ENCODE data around the gene ZBTB7C. TPM values are rescaled to one million over a fixed set of nuclear protein-coding genes. Genes with fewer than 3 reads are reported as not detected.

The ZBTB7C gene
- total and polyA plus RNA-seq, 3 experiments from 2014 or later: 0.13 TPM; not detected in 2

DNA sequence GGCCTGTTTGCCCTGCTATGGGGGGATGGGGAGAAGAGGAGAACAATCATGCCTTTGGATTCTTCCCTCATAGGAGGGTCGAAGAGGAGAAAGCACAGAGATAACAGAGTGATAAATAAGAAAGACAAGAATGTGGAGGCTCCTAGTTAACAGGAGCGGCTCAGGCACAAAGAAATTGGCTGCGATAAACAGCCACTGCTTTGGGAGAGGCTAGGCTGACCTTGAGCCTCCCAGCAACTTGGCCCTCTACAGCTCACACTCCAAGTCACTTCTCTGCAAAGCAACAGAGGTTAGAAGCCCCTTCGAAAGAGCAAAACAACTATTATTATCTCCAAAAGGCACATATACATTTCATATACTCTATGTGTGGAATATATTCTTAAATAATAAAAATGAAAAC is 69.5 kb downstream of the ZBTB7C start:
- H3K9me3 Mint-ChIP-seq: no peaks in the 10 kb centered on the region
- DNase-seq: no peak
- no peak overlapping the region for H3K27ac ChIP-seq (ENCODE audit: low read depth, low read length)
- H3K36me3 ChIP-seq (ENCODE audit: insufficient read depth, low read length): no peaks in the 10 kb centered on the region
- H3K9me3 ChIP-seq (ENCODE audit: low read length): no peaks in the 10 kb centered on the region
- H3K4me3 Mint-ChIP-seq: no peak overlapping the region
- no peaks in the 10 kb centered on the region for H3K4me1 Mint-ChIP-seq
- H3K27me3 Mint-ChIP-seq: peaks cover under 1 to 3% of the 10 kb centered on the region in 2 donors
- no peak overlapping the region for H3K27ac Mint-ChIP-seq
- no peaks in the 10 kb centered on the region for H3K4me1 ChIP-seq (ENCODE audit: insufficient read depth, low read length)
- no peaks in the 10 kb centered on the region for H3K36me3 Mint-ChIP-seq
- ChIA-PET CTCF (no interaction called here), POLR2A (no interaction called here)
- H3K4me3 ChIP-seq (ENCODE audit: low read length): no peak overlapping the region
- no peaks in the 10 kb centered on the region for H3K27me3 ChIP-seq (ENCODE audit: insufficient read depth, low read length, poor library complexity, severe bottlenecking)

DNA sequence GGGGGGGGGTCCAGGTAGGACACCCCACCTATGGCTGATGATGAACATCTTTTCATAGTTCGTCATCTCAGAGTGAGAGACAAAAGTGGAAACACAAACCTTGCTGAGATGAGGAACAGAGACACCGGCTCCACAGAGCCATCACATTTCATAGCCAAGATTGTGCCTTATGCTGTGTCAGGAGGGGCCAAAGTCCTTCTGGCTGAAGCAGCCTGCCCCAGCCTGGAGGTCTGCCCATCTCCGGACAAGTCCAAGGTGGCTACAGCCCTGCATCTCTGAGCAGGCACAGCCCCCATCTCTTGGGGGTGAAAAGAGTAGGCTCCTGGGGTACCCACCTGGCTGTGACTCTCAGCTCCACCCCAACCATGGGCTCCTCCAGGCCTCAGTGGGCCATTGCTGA is 70.3 kb downstream of the ZBTB7C start:
- no peaks in the 10 kb centered on the region for H3K36me3 Mint-ChIP-seq
- H3K9me3 Mint-ChIP-seq: no peaks in the 10 kb centered on the region
- Histone ChIP-seq H3K4me3 (ENCODE audit: low read length) (no peak overlapping the region), H3K4me1 (ENCODE audit: insufficient read depth, low read length) (no peaks in the 10 kb centered on the region), H3K27ac (ENCODE audit: low read depth, low read length) (no peak overlapping the region), H3K9me3 (ENCODE audit: low read length) (no peaks in the 10 kb centered on the region), H3K36me3 (ENCODE audit: insufficient read depth, low read length) (no peaks in the 10 kb centered on the region), H3K27me3 (ENCODE audit: insufficient read depth, low read length, poor library complexity, severe bottlenecking) (no peaks in the 10 kb centered on the region)
- POLR2A ChIA-PET: no interaction called here
- H3K27me3 Mint-ChIP-seq: peaks cover 3 to 5% of the 10 kb centered on the region in 2 donors
- H3K27ac Mint-ChIP-seq: no peak overlapping the region
- CTCF ChIA-PET: no interaction called here
- no peak for DNase-seq
- no peaks in the 10 kb centered on the region for H3K4me1 Mint-ChIP-seq
- no peak overlapping the region for H3K4me3 Mint-ChIP-seq

DNA sequence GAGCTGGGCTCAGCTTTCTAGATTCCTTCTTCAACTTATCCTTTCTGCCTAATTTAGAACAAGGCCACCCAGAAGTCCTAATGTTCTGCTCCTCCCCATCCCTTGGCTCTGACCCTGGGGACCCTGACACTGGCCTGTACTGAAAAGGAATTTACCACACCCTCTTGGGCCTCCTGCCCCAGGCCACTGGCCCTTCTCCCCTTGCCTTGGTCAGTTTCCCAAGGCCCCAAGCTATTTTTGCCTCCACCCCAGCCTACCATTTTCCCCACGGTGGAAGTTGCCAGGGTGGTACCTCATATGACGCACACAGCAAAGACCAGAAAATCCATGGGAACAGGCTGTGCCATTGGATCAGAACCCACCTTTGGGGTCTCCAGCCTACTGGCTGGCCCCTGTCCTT is 72.1 kb downstream of the ZBTB7C start:
- H3K36me3 Mint-ChIP-seq: no peaks in the 10 kb centered on the region
- CTCF ChIA-PET: no interaction called here
- no peak overlapping the region for H3K4me3 Mint-ChIP-seq
- no peak overlapping the region for H3K4me3 ChIP-seq (ENCODE audit: low read length)
- no peak overlapping the region for H3K27ac Mint-ChIP-seq
- POLR2A ChIA-PET: no interaction called here
- no peaks in the 10 kb centered on the region for H3K4me1 ChIP-seq (ENCODE audit: insufficient read depth, low read length)
- H3K27me3 Mint-ChIP-seq: peaks cover 1 to 17% of the 10 kb centered on the region in 2 donors
- H3K4me1 Mint-ChIP-seq: no peaks in the 10 kb centered on the region
- H3K9me3 ChIP-seq (ENCODE audit: low read length): no peaks in the 10 kb centered on the region
- no peak for DNase-seq
- H3K36me3 ChIP-seq (ENCODE audit: insufficient read depth, low read length): no peaks in the 10 kb centered on the region
- H3K27ac ChIP-seq (ENCODE audit: low read depth, low read length): no peak overlapping the region
- H3K27me3 ChIP-seq (ENCODE audit: insufficient read depth, low read length, poor library complexity, severe bottlenecking): no peaks in the 10 kb centered on the region
- H3K9me3 Mint-ChIP-seq: no peaks in the 10 kb centered on the region

DNA sequence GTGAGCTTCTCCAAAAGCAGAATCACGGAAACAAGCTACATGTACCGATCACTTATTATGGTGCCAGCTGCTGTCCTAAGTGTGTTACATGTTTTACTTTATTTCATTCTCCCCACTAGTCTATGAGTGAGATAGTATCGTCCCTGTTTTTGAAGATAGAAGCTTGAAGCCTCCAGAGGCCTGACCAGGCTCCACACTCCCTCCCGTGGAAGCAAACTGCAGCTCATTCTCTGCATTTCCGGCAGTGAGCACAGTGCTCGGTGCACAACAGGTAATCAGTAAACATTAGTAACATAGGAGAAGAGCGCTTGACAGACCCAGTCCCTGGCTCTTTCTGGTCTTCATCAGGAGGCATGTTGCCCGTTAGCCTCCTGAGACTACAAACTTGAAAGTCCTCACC is 72.9 kb downstream of the ZBTB7C start:
- no peaks in the 10 kb centered on the region for H3K36me3 ChIP-seq (ENCODE audit: insufficient read depth, low read length)
- H3K27me3 ChIP-seq (ENCODE audit: insufficient read depth, low read length, poor library complexity, severe bottlenecking): no peaks in the 10 kb centered on the region
- no peak overlapping the region for H3K27ac ChIP-seq (ENCODE audit: low read depth, low read length)
- Mint-ChIP-seq H3K36me3 (no peaks in the 10 kb centered on the region), H3K27me3 (peaks cover 3 to 20% of the 10 kb centered on the region in 2 donors), H3K4me3 (no peak overlapping the region), H3K9me3 (peaks cover 0 to 2% (median 0%) of the 10 kb centered on the region in 5 donors), H3K4me1 (no peaks in the 10 kb centered on the region), H3K27ac (no peak overlapping the region)
- no peak overlapping the region for H3K4me3 ChIP-seq (ENCODE audit: low read length)
- no peak for DNase-seq
- no peaks in the 10 kb centered on the region for H3K4me1 ChIP-seq (ENCODE audit: insufficient read depth, low read length)
- no peaks in the 10 kb centered on the region for H3K9me3 ChIP-seq (ENCODE audit: low read length)
- POLR2A ChIA-PET: no interaction called here
- CTCF ChIA-PET: no interaction called here

DNA sequence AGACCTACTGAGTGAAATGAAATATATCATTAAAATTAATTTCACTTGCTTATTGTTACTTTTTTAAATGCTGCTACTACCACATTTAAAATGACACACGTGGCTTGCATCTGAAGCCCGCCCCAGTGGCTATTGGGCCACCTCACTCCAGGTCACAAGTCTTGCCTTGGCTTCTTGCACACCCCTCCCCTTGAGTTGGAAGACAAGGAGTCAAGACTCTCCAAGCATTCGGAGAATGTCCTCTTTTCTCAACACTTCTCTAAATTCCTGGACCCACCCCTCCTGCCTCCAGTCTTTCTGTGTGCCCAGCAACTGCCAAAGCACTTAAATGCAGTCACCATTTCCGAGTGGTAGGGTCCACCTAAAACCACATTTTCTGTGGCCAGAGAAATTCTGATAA is 73.4 kb downstream of the ZBTB7C start:
- Mint-ChIP-seq H3K27ac (no peak overlapping the region), H3K9me3 (peaks cover 0 to 2% (median 0%) of the 10 kb centered on the region in 5 donors), H3K4me3 (no peak overlapping the region), H3K4me1 (no peaks in the 10 kb centered on the region), H3K27me3 (peaks cover 3 to 23% of the 10 kb centered on the region in 2 donors), H3K36me3 (no peaks in the 10 kb centered on the region)
- H3K4me3 ChIP-seq (ENCODE audit: low read length): no peak overlapping the region
- ChIA-PET POLR2A (no interaction called here), CTCF (no interaction called here)
- no peaks in the 10 kb centered on the region for H3K4me1 ChIP-seq (ENCODE audit: insufficient read depth, low read length)
- no peaks in the 10 kb centered on the region for H3K27me3 ChIP-seq (ENCODE audit: insufficient read depth, low read length, poor library complexity, severe bottlenecking)
- no peaks in the 10 kb centered on the region for H3K36me3 ChIP-seq (ENCODE audit: insufficient read depth, low read length)
- H3K27ac ChIP-seq (ENCODE audit: low read depth, low read length): no peak overlapping the region
- no peaks in the 10 kb centered on the region for H3K9me3 ChIP-seq (ENCODE audit: low read length)
- no peak for DNase-seq

DNA sequence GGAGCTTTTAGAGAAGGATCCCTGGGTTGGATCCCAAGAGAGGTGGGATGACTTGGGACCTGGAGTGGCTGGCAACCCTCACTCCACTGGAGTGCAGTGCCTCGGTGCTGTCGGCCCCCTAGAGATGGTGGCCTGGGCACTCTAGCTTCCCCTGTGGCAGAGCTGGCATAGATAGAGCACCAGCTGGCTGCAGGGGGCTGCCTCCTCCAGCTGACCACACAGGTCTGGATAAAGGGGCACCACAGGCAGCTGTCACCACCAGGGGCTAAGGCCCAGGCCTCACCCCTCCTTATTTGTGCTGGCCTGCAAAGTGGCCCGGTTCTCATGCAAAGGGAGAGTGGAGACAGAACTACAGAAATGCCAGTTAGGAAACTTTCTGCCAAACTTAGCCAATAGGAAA is 74.3 kb downstream of the ZBTB7C start:
- H3K27me3 ChIP-seq (ENCODE audit: insufficient read depth, low read length, poor library complexity, severe bottlenecking): no peaks in the 10 kb centered on the region

DNA sequence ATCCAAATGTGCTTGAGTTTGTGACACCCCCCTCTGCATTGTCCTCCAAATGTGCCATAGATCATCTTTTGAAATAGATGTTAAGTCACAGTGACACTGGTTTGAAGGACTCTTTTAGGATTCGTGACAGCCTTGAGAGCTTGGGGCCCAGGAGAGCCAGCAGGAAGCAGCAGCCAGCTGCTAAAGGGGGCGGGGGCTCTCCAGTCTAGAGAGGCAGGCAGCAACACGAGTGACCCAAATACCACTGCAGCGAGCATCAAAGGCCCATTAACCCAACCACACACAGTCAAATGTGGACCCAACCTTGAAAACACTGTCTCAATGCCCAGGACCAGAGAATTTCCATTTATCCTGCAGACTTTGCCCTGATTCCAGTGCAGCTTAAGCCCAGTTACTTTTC is 75.6 kb downstream of the ZBTB7C start:
- Mint-ChIP-seq H3K4me1 (no peaks in the 10 kb centered on the region), H3K27ac (peak overlapping the region in 1 of 8 donors; percentile 80), H3K4me3 (no peak overlapping the region), H3K27me3 (peaks cover 3 to 23% of the 10 kb centered on the region in 2 donors), H3K36me3 (no peaks in the 10 kb centered on the region), H3K9me3 (peaks cover 0 to 2% (median 0%) of the 10 kb centered on the region in 5 donors)
- POLR2A ChIA-PET: no interaction called here
- no peak for DNase-seq
- no peaks in the 10 kb centered on the region for H3K4me1 ChIP-seq (ENCODE audit: insufficient read depth, low read length)
- no peaks in the 10 kb centered on the region for H3K9me3 ChIP-seq (ENCODE audit: low read length)
- H3K4me3 ChIP-seq (ENCODE audit: low read length): no peak overlapping the region
- H3K36me3 ChIP-seq (ENCODE audit: insufficient read depth, low read length): no peaks in the 10 kb centered on the region
- CTCF ChIA-PET: interaction anchor here (1.3 kb wide), 1 partner anchor 17 kb away, joined by 3 read pairs; no protein-coding TSS in a partner anchor
- no peaks in the 10 kb centered on the region for H3K27me3 ChIP-seq (ENCODE audit: insufficient read depth, low read length, poor library complexity, severe bottlenecking)
- no peak overlapping the region for H3K27ac ChIP-seq (ENCODE audit: low read depth, low read length)

More for the DNA sequence above, 74.3 kb downstream of the ZBTB7C start:
- H3K4me3 Mint-ChIP-seq: no peak overlapping the region
- Histone ChIP-seq H3K36me3 (ENCODE audit: insufficient read depth, low read length) (no peaks in the 10 kb centered on the region), H3K4me3 (ENCODE audit: low read length) (no peak overlapping the region), H3K9me3 (ENCODE audit: low read length) (no peaks in the 10 kb centered on the region), H3K27ac (ENCODE audit: low read depth, low read length) (no peak overlapping the region), H3K4me1 (ENCODE audit: insufficient read depth, low read length) (no peaks in the 10 kb centered on the region)
- no peak overlapping the region for H3K27ac Mint-ChIP-seq
- ChIA-PET CTCF (no interaction called here), POLR2A (no interaction called here)
- peaks cover 3 to 23% of the 10 kb centered on the region in 2 donors for H3K27me3 Mint-ChIP-seq
- H3K4me1 Mint-ChIP-seq: no peaks in the 10 kb centered on the region
- no peaks in the 10 kb centered on the region for H3K36me3 Mint-ChIP-seq
- peaks cover 0 to 2% (median 0%) of the 10 kb centered on the region in 5 donors for H3K9me3 Mint-ChIP-seq
- no peak for DNase-seq

DNA sequence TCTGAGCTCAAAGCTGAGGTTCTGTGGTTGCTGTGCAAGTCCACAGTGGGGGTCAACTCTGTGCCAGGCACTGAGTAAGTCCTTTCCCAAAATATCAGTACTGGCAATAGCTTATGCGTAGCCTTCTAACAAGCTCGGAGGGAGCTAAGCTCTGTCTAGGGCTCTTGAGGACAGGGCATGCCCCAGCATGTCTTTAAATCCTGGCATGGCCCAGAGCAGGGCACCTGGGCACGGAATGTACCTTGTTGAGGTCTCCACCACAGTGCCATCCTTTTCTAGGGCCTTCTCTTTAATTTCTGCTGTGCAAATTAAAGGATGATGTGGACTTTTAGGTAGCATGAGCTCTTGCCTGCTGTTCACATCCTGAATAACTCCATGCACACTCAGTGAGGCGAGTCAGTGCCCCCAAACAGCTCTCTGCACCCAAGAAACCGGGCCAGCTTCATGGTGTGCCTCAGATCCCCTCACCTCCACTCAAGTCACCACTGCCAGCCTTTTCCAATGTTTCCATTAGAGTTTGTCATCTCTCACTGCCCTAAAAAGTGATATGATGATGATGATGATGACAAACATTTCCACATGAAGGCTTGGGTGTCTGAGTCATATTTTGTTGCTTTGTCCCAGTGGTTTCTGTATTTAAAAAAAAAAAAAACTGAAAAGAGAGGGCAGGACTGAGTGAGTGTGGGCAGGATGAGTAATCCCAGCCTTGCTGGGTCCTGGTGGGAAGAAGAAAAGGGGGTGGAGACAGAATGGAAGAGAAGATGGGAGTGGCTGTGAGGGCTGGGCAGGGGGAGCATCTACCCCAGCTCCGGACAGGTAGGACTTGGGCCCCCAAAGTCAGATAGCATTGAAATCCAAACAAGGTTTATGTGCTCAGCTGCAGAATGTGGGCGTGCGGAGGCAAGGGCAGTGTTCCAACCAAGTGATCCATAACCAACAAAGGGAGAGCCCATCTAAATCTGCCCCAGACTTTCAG is 78.9 kb downstream of the ZBTB7C start:
- H3K4me1 ChIP-seq (ENCODE audit: insufficient read depth, low read length): no peaks in the 10 kb centered on the region
- H3K27me3 ChIP-seq (ENCODE audit: insufficient read depth, low read length, poor library complexity, severe bottlenecking): no peaks in the 10 kb centered on the region
- no peaks in the 10 kb centered on the region for H3K36me3 ChIP-seq (ENCODE audit: insufficient read depth, low read length)
- no peaks in the 10 kb centered on the region for H3K9me3 ChIP-seq (ENCODE audit: low read length)
- H3K27ac Mint-ChIP-seq: no peak overlapping the region
- ChIA-PET CTCF (no interaction called here), POLR2A (no interaction called here)
- DNase-seq: no peak
- H3K36me3 Mint-ChIP-seq: no peaks in the 10 kb centered on the region
- H3K27me3 Mint-ChIP-seq: peaks cover 3 to 23% of the 10 kb centered on the region in 2 donors
- H3K4me3 Mint-ChIP-seq: no peak overlapping the region
- no peak overlapping the region for H3K27ac ChIP-seq (ENCODE audit: low read depth, low read length)
- peaks cover 0 to 2% (median 0%) of the 10 kb centered on the region in 5 donors for H3K9me3 Mint-ChIP-seq
- H3K4me3 ChIP-seq (ENCODE audit: low read length): no peak overlapping the region
- no peaks in the 10 kb centered on the region for H3K4me1 Mint-ChIP-seq
